Glomerular visceral epithelial cell (primary cell): ENCODE results near the gene CCDC9B.

ENCODE experiments used
- DNase-seq: peaks from one replicate; pipeline ENCODE4 v3.0.0-alpha.2; 2016; ENCODE audit errors: extremely low spot score

Gene CCDC9B

DNA sequence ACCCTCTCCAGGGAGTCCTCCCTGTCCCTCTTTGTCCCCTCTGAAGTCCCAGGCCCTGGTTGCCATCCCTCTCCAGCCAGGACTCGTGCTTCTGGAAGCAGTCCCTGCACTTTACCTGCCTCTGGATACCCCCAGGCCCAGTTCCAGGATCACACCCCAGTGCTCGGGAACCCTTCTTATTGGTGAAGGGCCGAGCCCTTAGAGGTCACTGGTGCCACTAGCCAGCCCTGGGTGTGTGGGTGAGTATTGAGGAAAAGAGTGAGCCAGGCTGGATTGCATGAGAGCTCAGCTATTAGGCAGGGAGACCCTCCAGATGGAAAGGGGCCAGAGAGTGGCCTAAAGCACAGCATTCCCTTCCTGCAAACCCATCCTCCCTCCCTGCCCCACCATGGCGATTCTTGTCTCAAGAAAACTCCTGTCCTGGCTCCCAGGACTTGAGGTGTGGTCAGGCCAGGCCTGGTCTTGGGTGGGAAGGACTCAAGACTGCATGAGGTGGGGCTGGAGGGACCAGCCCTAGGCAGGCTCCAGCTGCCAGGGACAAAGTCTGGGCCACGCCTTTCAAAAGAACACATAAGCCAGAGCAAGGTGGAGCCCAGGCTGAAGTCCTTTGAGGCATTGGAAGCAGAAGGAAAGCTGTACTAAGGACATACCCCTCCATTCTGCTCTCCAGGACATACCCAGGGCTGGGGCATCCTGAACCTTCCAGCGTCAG lies 5.3 kb upstream of the CCDC9B start:
- DNase-seq: no peak

DNA sequence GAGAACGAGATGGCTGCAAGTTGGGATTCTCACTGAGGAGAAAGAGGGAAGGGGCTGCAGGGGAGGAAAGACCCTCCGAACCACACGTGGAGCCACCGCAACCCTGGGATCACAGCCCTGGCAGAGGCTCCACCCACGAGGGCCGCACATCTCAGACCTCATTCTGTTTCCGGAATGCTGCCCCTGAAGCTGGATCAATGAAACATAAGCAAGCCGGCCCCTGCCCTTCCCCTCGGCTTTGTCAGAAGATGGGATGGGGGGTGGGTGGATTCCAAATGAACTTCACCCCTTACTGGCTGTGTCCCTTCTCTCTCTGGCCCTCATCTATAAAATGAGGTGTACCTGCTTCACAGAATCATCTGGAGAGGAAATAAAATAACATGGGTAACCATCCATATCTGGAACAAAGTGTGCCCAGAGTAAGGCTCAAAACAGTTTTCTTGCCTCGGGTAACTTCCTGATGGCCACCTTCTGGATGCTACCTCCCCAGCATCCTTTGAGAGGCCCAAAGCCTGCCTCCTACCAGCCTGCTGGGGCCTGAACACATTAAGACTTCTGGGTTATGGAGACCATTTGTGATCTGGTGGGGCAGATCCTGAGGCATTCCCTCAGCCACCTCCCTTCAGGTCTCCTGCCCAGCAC lies 4.6 kb upstream of the CCDC9B start:
- DNase-seq: no peak

DNA sequence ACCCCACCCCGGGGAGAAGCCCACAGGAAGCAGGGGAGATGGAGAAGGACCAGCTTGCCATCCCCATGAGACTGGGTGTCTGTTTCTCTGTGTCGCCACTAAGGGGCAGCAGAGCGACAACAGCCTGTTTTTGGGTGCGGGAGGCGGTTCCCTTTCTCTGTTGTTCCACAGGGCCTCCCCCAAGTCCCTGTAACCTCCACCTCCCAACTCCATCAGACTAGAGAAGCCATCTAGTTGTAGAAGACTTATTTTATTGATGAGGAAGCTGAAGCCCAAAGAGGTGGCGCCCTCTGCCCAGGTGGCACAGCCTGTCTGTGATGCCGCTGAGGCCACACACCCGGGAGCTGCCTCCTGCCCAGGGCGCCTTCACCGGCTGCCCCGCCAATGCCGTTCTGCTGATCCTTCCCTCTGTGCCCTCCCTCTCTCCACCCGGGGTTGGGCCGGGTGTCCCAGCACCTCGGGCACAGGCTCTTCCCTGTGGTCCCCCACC lies 3.9 kb upstream of the CCDC9B start:
- peak; percentile 57 for DNase-seq

- peak; percentile 40 for DNase-seq
These were observed 3.5 kb upstream of the CCDC9B start for GRCh38 chr15:40344217-40344616.

- DNase-seq: peak; percentile 91
These were observed 2.8 kb upstream of the CCDC9B start for GRCh38 chr15:40343512-40343911.

DNA sequence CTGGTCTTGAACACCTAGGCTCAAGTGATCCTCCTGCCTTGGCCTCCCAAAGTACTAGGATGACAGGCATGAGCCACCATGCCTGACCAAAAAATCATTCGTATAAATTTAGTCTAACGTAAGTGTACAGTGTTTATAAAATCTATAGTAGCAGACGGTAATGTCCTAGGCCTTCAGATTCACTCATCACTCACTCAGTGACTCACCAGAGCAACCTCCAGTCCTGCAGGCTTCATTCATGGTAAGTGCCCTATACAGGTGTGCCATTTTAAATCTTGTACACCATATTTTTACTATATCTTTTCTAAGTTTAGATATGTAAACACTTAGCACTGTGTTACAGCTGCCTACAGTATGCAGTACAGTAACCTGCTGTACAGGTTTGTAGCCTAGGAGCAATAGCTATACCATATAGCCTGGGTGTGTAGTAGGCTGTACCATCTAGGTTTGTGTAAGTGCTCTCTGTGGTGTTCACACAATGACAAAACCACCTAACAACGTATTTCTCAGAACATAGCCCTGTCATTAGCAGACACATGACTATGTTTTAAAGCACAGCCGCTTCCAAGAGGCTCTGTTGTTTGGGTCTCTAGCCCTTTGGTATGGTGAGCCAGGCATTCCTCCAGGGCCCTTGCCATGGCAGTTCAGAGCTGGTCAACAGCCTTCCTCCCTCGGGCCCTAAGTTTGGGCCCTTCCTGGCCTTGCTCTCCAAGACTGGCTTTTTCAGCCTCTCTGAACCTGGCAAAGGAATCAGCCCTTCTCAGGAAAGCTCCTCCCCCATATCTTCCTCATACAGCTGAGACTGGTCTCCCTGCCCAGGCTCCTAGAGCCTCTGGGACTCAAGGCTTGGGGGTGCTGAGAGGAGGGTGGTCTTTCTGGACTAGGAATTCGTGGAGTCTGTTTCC lies 1.9 kb upstream of the CCDC9B start:
- no peak for DNase-seq

DNA sequence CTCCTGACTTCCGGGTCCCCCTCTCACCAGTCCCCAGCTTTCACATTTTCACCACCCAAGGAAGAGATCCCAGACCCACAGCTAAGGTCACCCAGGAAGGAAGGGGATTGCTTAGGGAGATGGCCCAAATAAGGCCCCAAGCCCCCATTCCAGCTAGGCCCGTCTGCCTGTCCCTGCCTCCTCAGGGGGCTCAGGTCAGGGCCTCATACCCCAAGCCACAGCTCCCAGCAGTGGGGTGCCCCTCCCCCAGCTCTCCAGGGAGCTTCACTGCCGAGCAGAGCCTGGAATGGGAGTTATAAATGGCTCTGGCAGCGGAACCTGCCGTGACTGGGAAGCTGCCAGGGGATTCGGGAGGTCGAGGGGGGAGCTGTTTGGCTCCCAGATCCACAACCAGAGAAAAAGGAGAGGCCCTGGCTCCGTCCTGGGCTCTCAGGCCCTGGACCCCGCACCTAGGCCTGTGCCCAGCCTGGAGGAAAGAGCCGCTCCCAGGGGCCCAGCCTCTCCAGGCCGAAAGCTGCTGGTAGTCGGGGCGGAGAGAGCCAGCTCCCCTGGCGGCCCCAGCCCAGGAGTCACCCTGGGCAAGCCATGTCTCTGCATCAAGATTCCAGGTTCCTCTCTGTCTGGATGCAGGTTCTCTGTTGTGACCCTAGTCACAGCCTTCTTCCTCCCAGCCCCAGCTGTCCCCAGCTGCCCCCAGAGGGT lies 550 bp downstream of the CCDC9B start:
- peak; percentile 60 for DNase-seq

DNA sequence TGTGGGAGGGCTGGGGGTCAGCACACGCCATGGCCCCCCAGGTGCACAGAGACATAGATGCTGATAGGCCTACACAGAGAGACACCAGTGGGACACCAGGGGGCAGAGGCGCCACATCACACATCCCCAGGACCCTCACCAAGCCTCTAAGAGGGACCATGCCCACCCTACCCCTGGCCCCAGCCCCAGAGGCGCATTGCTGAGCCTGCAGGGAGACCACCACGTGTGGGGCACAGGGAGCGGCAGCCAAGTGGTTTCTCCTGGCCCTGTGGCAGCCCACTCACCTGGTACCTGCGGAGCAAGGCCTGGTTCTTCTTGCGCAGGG lies 1.2 kb downstream of the CCDC9B start:
- no peak for DNase-seq

- peak; percentile 97 for DNase-seq
These were observed 1.7 kb downstream of the CCDC9B start for GRCh38 chr15:40338921-40339620.

DNA sequence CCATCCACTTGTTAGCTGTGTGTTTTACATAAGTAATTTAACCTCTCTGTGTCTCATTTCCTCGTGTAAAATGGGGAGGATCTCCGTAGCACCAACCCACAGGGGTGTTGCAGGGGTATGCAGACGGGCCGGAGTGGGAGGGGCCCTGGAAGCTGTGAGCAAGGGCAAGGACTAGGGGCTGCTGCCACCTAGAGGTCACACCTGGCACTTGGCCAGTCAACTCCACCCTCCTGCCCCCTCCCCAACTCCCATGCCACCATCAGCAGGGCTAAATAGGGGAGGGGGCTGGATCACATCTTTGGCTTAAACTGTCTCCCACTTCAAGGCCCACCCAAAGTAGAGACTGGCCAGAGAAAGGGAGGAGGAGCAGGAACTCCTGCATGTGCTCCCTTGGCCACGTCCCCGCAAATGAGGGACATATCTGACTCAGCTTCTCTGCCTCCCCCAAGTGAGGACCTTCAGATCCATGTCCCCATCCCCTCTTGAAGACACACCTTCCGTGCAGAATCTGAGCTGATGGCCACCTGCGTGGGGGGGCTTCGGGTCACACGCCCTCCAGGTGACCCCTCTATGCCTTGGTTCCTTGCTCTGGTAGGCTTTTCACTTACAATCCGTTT lies 2.6 kb downstream of the CCDC9B start:
- peak; percentile 83 for DNase-seq

GRCh38 chr15:40337597-40337996 lies 3.1 kb downstream of the CCDC9B start:
- DNase-seq: no peak

GRCh38 chr15:40336744-40337122 lies 4.0 kb downstream of the CCDC9B start:
- DNase-seq: no peak

- no peak for DNase-seq
These were observed 4.6 kb downstream of the CCDC9B start for GRCh38 chr15:40335938-40336743.

DNA sequence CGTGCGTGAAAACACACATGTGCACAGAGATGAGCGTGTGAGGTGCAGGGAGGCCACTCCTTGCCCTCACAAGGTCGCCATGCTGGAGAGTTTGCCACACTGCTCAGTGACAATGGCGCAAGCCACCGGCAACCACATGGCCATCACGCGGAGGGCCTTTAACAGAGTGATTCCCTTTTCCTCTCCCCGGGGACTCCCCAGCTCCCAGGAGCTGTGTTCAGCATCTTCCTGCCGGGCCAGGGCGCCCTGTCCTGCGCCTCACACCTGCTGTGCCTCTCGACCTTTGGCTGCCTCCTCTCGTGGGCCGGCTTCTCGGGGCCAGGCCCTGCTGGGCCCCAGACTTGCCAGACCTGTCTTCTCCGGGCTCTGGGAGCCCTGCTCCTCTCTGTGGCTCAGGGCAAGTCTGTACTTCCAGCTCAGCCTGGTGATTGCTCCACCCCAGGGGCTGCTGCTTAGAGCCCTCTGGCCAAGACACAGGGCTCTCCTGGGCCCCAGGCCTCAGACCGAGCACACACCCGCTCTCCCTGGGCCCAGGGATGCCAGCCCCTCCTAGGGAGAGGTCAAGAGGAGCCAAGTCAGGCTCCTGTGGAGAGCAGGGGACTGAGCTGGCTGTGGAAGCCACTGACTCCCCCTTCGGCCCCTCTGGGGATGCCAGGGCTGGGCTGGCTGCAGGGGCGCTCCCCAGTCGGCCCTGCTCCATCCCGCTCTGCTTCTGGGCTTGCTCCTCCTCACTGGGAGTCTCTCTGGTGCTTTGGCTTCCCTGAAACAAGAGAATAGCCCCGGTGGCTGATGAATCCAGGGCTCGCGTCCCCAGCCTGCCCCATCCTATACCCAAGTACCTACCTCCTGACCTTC lies 5.6 kb downstream of the CCDC9B start:
- no peak for DNase-seq

DNA sequence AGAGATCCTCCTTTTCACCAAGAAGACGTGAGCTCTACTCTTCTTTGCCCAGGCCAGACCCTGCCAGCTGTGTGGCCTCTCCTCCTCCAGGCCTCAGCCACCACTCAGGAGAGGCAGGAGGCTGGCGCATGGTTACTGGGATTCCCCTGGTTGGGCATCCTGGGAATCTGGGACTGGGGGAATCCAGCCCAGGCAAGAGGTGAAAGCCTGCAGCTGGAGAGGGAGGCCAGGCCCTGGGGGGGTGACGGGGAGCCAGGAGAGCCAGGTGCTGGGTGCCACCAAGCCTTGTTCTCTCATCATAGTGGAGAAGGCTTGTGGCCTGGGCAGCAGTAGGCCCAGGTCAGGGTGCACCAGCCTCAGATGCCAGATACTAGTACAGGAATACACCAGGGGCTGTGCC lies 6.2 kb downstream of the CCDC9B start:
- DNase-seq: no peak

DNA sequence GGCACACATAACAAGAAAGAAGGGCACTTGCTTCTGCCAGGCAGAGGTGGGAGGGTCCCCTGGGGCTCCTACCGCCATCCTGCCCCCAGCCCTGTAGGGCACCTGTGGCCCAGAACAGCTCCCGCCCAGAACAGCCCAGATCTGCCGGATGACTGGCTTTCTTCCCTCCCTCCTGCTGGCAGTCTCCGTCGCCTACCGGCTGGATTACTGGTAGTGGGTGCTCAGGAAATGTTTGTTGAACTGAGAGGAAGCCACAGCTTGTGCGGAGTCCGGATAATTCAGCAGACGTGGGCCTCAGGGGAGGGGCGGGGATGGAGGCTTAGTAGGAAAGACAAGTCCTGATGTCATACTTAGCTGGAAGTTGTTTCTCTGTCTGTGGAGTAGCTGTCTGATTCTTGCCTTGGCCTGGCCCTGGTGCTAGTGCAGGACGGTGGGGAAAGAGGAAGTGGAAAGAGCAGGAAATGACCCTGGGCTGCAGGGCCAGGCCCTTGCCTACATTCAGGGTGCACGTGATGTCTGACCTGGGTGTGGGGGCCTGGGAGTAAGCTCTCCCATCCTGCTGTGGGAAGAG lies 6.7 kb downstream of the CCDC9B start:
- no peak for DNase-seq

GRCh38 chr15:40332113-40332781 lies 8.5 kb downstream of the CCDC9B start:
- DNase-seq: no peak

DNA sequence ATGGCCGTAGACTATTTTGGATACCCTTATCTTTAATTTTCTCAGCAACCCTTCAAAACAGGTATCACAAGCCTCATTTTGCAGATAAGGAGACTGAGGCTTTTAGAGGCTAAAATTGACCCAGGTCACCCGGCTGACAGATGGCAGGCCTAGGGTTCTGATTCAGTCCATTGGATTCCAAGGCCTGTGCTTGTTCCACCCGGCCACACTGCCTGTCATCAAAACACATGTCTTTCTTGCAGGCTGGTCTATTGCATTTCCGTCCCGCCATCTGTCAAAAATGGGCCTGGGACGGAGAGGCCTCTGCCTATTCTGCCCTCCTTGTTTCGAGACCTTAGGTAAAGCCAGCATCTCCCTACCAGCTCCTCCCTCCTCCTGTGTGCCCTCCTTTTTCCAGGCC lies 9.1 kb downstream of the CCDC9B start:
- no peak for DNase-seq
